Heart right ventricle (tissue), 16 donors: ENCODE results near the gene CST1. TPM values are rescaled to one million over a fixed set of nuclear protein-coding genes. Genes with fewer than 3 reads are reported as not detected.
"Not testable (repeated sequence)": the region's sequence is repeated elsewhere in the genome, so short reads cannot be mapped to it uniquely, and the experiment has no call there.

ENCODE experiments used
- ATAC-seq, 8 donors: fragments of 200-7000 bp; cut with Tn5 transposase; one replicate each; pipeline ENCODE4 v1.9.1; 2020; ENCODE audit warnings: mild to moderate bottlenecking in 8 of 8, moderate library complexity in 8 of 8, moderate number of reproducible peaks in 1 of 8
- DNase-seq, 2 donors: peaks; one replicate each; pipeline ENCODE4 v3.0.0-alpha.2; 2020
- H3K27ac ChIP-seq, 10 donors: fragments of 200-600 bp; sonication (generic) in 2 of 10; one replicate each; pipeline versions ENCODE4 v1.5.0 to v1.8.0; 2020 to 2022; ENCODE audit warnings: mild to moderate bottlenecking in 3 of 10
- H3K27me3 ChIP-seq, 7 donors: fragments of 200-600 bp; one replicate each; pipeline ENCODE4 v1.8.0; 2021 to 2022; ENCODE audit warnings: mild to moderate bottlenecking in 2 of 7
- H3K36me3 ChIP-seq, 9 donors: fragments of 200-600 bp; sonication (generic) in 1 of 9; one replicate each; pipeline versions ENCODE4 v1.5.0 to v1.8.0; 2020 to 2022; ENCODE audit warnings: mild to moderate bottlenecking in 2 of 9
- H3K4me1 ChIP-seq, 9 donors: fragments of 200-600 bp; sonication (generic) in 1 of 9; one replicate each; pipeline versions ENCODE4 v1.5.0 to v1.8.0; 2020 to 2022; ENCODE audit warnings: mild to moderate bottlenecking in 4 of 9
- H3K4me3 ChIP-seq, 10 donors: fragments of 200-600 bp; sonication (generic) in 2 of 10; one replicate each; pipeline versions ENCODE4 v1.5.0 to v1.8.0; 2020 to 2022; ENCODE audit warnings: mild to moderate bottlenecking in 7 of 10, moderate library complexity in 2 of 10
- H3K9me3 ChIP-seq, 11 donors: fragments of 200-600 bp in 10 of 11; sonication (generic) in 2 of 11; one replicate each; pipeline versions ENCODE4 v1.5.0 to v1.8.0; 2013 to 2022; ENCODE audit warnings: mild to moderate bottlenecking in 2 of 11, control low read depth in 1 of 11, moderate library complexity in 1 of 11
- WGBS, 2 donors: extraction: QIAGEN DNeasy Blood & Tissue Kit; methylation state at CpG; one replicate each; pipeline ENCODE4 v1.1.7; 2013; ENCODE audit warnings: inconsistent platforms in 1 of 2; 5-methylcytosine and 5-hydroxymethylcytosine counted together
- intact Hi-C, 10 donors: fragments of 100-400 bp; cut with DNase I; formaldehyde crosslinking; loops; one replicate each; pipeline versions ENCODE4 v1.11.1 to v1.14.2; 2022
- polyA plus RNA-seq, 2 donors: library from polyadenylated mRNA; stranded (reverse); fragments of 200-250 nt; gene quantifications; one replicate each; pipeline ENCODE4 v1.2.3, GENCODE V29; 2013
- total RNA-seq, 10 donors: library from RNA; stranded (reverse); fragmentation: NEBNext Ultra II Directional in 3 of 10; extraction: Animal tissue kit (Norgen Biotek cat#: 25700) in 3 of 10; gene quantifications; one replicate each; pipeline versions ENCODE4 v1.2.1 to v1.2.4, GENCODE V29; 2021 to 2023
- TF ChIP-seq, protein P1 (sequence below), 9 donors: fragments of 200-600 bp; sonication (generic) in 2 of 9; IDR thresholded peaks; one replicate each; pipeline versions ENCODE4 v1.5.0 to v1.8.0; 2021 to 2022; ENCODE audit warnings: antibody characterized with exemption in 9 of 9, mild to moderate bottlenecking in 5 of 9, moderate library complexity in 1 of 9
- donor health status: Arrhythmogenic right ventricular cardiomyopathy.
- donor health status: ischemic (EF 13 %, LVEDD 7.1; RV severe dilation, severe dysfunction).
- donor health status: healthy with polysubstance abuse.
- donor health status: DM: no; HTN: yes; CAD: no.
- donor health status: DM: no; HTN: no; CAD: no.
- donor health status: ischemic (EF 25% LVEDD 6.9; RV normal size, moderate dysfunction).
- donor health status: ischemic (EF 25% LVEDD 5.7; RV mildly dilated, moderate dysfunction).
- donor health status: healthy.
- donor health status: DM: yes; HTN: yes; CAD: no.
- donor health status: Ischemic cardiomyopathy.
- donor health status: ischemic (EF 35%, LVEDD 5.7; RV mildly dilated, moderate dysfunction).
- donor health status: nonischemic (EF 11% LVEDD 7.7; RV severe dilation, severe dysfunction).
- donor health status: DM: yes; HTN: yes; CAD: no.
- donor health status: PGD.
- donor health status: ischemic (EF 29% LVEDD 5.4; RV normal size, mild dysfunction).
- donor health status: nonischemic (EF 23%, LVEDD 6.1; RV moderate dilation, normal function).

Gene CST1
- total and polyA plus RNA-seq, 12 donors = not detected

GRCh38 chr20:23749746-23750145 lies 989 bp downstream of the CST1 start:
- Histone ChIP-seq H3K4me1 (peaks cover 0 to 5% (median 2%) of the 10 kb centered on the region in 9 donors), H3K4me3 (no peak overlapping the region), H3K36me3 (no peaks in the 10 kb centered on the region), H3K9me3 (no peaks in the 10 kb centered on the region), H3K27me3 (peaks cover 0 to 6% (median 0%) of the 10 kb centered on the region in 7 donors), H3K27ac (no peak overlapping the region)
- WGBS, 2 donors = 70 to 83% methylated on average over 5 of the region's 5 CpGs
- intact Hi-C loops = no loop called here
- TF ChIP-seq, protein P1, sequence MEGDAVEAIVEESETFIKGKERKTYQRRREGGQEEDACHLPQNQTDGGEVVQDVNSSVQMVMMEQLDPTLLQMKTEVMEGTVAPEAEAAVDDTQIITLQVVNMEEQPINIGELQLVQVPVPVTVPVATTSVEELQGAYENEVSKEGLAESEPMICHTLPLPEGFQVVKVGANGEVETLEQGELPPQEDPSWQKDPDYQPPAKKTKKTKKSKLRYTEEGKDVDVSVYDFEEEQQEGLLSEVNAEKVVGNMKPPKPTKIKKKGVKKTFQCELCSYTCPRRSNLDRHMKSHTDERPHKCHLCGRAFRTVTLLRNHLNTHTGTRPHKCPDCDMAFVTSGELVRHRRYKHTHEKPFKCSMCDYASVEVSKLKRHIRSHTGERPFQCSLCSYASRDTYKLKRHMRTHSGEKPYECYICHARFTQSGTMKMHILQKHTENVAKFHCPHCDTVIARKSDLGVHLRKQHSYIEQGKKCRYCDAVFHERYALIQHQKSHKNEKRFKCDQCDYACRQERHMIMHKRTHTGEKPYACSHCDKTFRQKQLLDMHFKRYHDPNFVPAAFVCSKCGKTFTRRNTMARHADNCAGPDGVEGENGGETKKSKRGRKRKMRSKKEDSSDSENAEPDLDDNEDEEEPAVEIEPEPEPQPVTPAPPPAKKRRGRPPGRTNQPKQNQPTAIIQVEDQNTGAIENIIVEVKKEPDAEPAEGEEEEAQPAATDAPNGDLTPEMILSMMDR (IDR thresholded peaks at IDR 0.05) = no peak
- ATAC-seq = no peak
- no peak for DNase-seq

DNA sequence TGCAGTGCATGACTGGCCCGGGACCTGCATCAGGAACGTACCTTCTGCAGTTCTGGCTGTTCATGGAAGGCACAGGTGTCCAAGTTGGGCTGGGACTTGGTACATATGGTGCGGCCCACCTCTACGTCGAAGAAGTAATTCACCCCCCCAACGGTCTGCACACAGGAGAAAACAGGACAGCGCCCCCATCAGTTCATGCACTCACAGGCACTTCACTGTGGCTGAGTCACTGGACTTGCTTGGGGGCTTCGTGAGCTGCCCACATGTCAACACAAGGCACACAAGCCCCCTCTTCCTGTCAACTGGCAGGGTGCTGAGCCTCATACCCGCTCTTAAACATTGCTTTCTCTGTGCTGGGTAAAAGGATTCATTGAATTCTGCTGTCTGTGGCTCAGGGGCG lies 1.8 kb downstream of the CST1 start:
- H3K4me3 ChIP-seq, intact Hi-C loops, H3K27ac ChIP-seq, ATAC-seq, H3K9me3 ChIP-seq, DNase-seq, H3K27me3 ChIP-seq, H3K36me3 ChIP-seq, H3K4me1 ChIP-seq: not testable (repeated sequence)
- 86% methylated on average over 10 of the region's 10 CpGs for WGBS, 2 donors

DNA sequence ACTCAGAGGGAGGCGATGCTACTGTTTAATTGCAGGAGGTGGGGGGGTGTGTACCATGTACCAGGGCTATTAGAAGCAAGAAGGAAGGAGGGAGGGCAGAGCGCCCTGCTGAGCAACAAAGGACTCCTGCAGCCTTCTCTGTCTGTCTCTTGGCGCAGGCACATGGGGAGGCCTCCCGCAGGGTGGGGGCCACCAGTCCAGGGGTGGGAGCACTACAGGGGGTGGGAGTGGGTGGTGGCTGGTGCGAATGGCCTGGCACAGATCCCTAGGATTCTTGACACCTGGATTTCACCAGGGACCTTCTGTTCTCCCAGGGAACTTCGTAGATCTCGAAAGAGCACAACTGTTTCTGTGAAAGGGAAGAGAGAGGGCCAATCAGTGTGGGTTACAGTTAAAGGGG lies 3.2 kb downstream of the CST1 start:
- intact Hi-C loops, H3K27me3 ChIP-seq, ATAC-seq, H3K4me1 ChIP-seq, H3K4me3 ChIP-seq, DNase-seq, H3K36me3 ChIP-seq, H3K27ac ChIP-seq, H3K9me3 ChIP-seq: not testable (repeated sequence)
- WGBS, 2 donors = 66 to 68% methylated on average over 7 of the region's 7 CpGs

DNA sequence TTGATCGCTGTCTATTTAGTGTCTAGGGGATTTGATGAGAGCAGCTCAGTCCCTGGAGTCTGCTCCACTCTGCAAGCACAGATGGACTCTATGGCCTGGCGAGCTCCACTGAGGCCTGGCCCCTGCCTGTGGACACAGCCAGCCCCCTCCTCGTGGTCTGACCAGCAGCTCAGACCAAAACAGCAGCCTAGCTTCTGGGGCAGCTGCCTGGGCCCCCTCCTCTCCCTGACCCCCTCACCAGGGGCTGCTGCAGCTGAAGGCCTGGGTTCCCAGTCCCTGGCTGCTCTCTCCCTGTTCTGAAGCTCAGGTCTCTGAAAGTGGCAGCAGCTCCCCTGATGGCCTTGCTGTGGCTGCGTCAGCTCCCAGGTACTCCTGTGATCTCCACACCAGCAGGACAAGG lies 3.6 kb downstream of the CST1 start:
- H3K4me1 ChIP-seq, H3K9me3 ChIP-seq, H3K36me3 ChIP-seq, DNase-seq, H3K27ac ChIP-seq, intact Hi-C loops, H3K4me3 ChIP-seq, ATAC-seq, H3K27me3 ChIP-seq: not testable (repeated sequence)
- 69 to 73% methylated on average over 4 of the region's 4 CpGs for WGBS, 2 donors

DNA sequence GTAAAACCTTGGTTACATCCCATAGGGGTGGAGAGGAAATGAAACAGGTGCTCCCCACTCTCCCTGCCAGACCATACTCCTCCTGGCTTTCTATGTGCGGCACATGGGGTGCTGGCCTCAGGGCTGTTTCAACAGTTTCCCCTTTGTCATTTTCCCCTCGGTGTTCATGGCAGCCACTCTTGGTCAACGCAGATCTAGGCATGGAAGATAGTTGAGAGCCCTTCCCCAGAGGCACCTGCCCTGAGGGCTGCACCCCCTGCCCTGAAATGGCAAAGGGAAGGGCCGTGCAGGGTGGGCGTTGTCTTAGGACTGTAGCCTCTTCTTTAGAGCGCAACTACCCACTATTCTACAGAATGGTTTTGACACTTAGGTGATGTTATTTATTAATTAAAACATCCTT lies 4.4 kb downstream of the CST1 start:
- H3K27ac ChIP-seq = no peak overlapping the region
- TF ChIP-seq, protein P1 (IDR thresholded peaks at IDR 0.05) = no peak
- ATAC-seq = no peak
- peaks cover 0 to 10% (median 0%) of the 10 kb centered on the region in 7 donors for H3K27me3 ChIP-seq
- H3K36me3 ChIP-seq = no peaks in the 10 kb centered on the region
- H3K4me3 ChIP-seq = no peak overlapping the region
- intact Hi-C loops = no loop called here
- no peaks in the 10 kb centered on the region for H3K4me1 ChIP-seq
- WGBS, 2 donors = 64 to 67% methylated on average over 6 of the region's 6 CpGs
- H3K9me3 ChIP-seq = no peaks in the 10 kb centered on the region
- DNase-seq = no peak

GRCh38 chr20:23745247-23745646 lies 5.5 kb downstream of the CST1 start:
- TF ChIP-seq, protein P1 (IDR thresholded peaks at IDR 0.05) = no peak

More at GRCh38 chr20:23745247-23745646, 5.5 kb downstream of the CST1 start:
- H3K4me1 ChIP-seq = no peaks in the 10 kb centered on the region
- H3K36me3 ChIP-seq = no peaks in the 10 kb centered on the region
- DNase-seq (no peak), ATAC-seq (no peak)
- 88 to 99% methylated on average over 2 of the region's 2 CpGs for WGBS, 2 donors
- H3K4me3 ChIP-seq = no peak overlapping the region
- H3K27me3 ChIP-seq = peaks cover 0 to 10% (median 0%) of the 10 kb centered on the region in 7 donors
- H3K9me3 ChIP-seq = no peaks in the 10 kb centered on the region
- intact Hi-C loops = no loop called here
- H3K27ac ChIP-seq = no peak overlapping the region
